Right ventricle myocardium superior (tissue), 1 donor: Measurements from ENCODE around the gene WNT16. TPM values are rescaled to one million over a fixed set of nuclear protein-coding genes. Genes with fewer than 3 reads are reported as not detected.

Experiments
- ATAC-seq: fragments of 200-7000 bp; cut with Tn5 transposase; one replicate; pipeline ENCODE4 v1.9.1; 2020; ENCODE audit warnings: mild to moderate bottlenecking; ENCODE audit not compliant: poor library complexity
- DNase-seq: peaks from one replicate; pipeline ENCODE4 v3.0.0-alpha.2; 2020
- intact Hi-C: fragments of 100-400 bp; cut with DNase I; formaldehyde crosslinking; loops from one replicate; pipeline ENCODE4 v1.11.2; 2022
- total RNA-seq: library from RNA; stranded (reverse); fragmentation: NEBNext Ultra II Directional; extraction: Animal tissue kit (Norgen Biotek cat#: 25700); gene quantifications from one replicate; pipeline ENCODE4 v1.2.1, GENCODE V29; 2021
- donor health status: DM: no; HTN: yes; CAD: no; lungs with severe emphysema.

Gene WNT16
- total RNA-seq, 1 donor from 2014 or later = not detected

GRCh38 chr7:121383235-121383910 lies 54.6 kb downstream of the WNT16 start:
- intact Hi-C loops = no loop called here
- DNase-seq (no peak), ATAC-seq (peak; percentile 70)

GRCh38 chr7:121384265-121384664 lies 55.5 kb downstream of the WNT16 start:
- DNase-seq (no peak), ATAC-seq (peak; percentile 81)
- intact Hi-C loops = no loop called here

- ATAC-seq (no peak), DNase-seq (no peak)
- intact Hi-C loops = no loop called here
Measured at GRCh38 chr7:121385056-121385799, 56.4 kb downstream of the WNT16 start.

- no peak for DNase-seq
- ATAC-seq = peak; percentile 57
- intact Hi-C loops = no loop called here
Measured at GRCh38 chr7:121385800-121386179, 57.0 kb downstream of the WNT16 start.

- DNase-seq = no peak
- no peak for ATAC-seq
- intact Hi-C loops = no loop called here
Measured at GRCh38 chr7:121388950-121389349, 60.1 kb downstream of the WNT16 start.

- intact Hi-C loops = no loop called here
- no peak for DNase-seq
- ATAC-seq = no peak
Measured at GRCh38 chr7:121390109-121390508, 61.3 kb downstream of the WNT16 start.

- ATAC-seq (no peak), DNase-seq (no peak)
- intact Hi-C loops = no loop called here
Measured at GRCh38 chr7:121390617-121391016, 61.8 kb downstream of the WNT16 start.

Other genes starting within 250 kb of the WNT16 start
- 36.5 TPM for gene FAM3C, start 67.3 kb downstream of the WNT16 start, total RNA-seq